Measurements from ENCODE around the gene CAP2.

The CAP2 gene

GRCh38 chr6:17511084-17511483, 117.7 kb downstream of the CAP2 start:
- Histone ChIP-seq H3K36me3 (ENCODE audit: control insufficient read depth, insufficient read depth, low read length) (no peaks in the 10 kb centered on the region), H3K4me3 (replicated peaks; ENCODE audit: low read depth, low read length) (no peak overlapping the region), H3K27me3 (replicated peaks; ENCODE audit: control insufficient read depth, insufficient read depth, low read length) (no peaks in the 10 kb centered on the region; the same call in 1 of the 2 replicates)
- TF ChIP-seq CTCF (IDR thresholded peaks at IDR 0.05; ENCODE audit: insufficient read depth, low read length, poor library complexity, severe bottlenecking) = no peak
- DNase-seq (ENCODE audit: extremely low read depth, insufficient read length) = no peak

GRCh38 chr6:17511580-17511979, 118.2 kb downstream of the CAP2 start:
- Histone ChIP-seq H3K4me3 (replicated peaks; ENCODE audit: low read depth, low read length) (no peak overlapping the region), H3K36me3 (ENCODE audit: control insufficient read depth, insufficient read depth, low read length) (no peaks in the 10 kb centered on the region), H3K27me3 (replicated peaks; ENCODE audit: control insufficient read depth, insufficient read depth, low read length) (no peaks in the 10 kb centered on the region; the same call in 1 of the 2 replicates)
- no peak for TF ChIP-seq CTCF (IDR thresholded peaks at IDR 0.05; ENCODE audit: insufficient read depth, low read length, poor library complexity, severe bottlenecking)
- no peak for DNase-seq (ENCODE audit: extremely low read depth, insufficient read length)

GRCh38 chr6:17519120-17519519, 125.7 kb downstream of the CAP2 start:
- no peak overlapping the region for H3K4me3 ChIP-seq (replicated peaks; ENCODE audit: low read depth, low read length)
- H3K36me3 ChIP-seq (ENCODE audit: control insufficient read depth, insufficient read depth, low read length) = no peaks in the 10 kb centered on the region
- H3K27me3 ChIP-seq (replicated peaks; ENCODE audit: control insufficient read depth, insufficient read depth, low read length) = no peaks in the 10 kb centered on the region; the same call in 1 of the 2 replicates
- DNase-seq (ENCODE audit: extremely low read depth, insufficient read length) = no peak
- TF ChIP-seq CTCF (IDR thresholded peaks at IDR 0.05; ENCODE audit: insufficient read depth, low read length, poor library complexity, severe bottlenecking) = no peak

GRCh38 chr6:17525637-17526036, 132.2 kb downstream of the CAP2 start:
- no peak for TF ChIP-seq CTCF (IDR thresholded peaks at IDR 0.05; ENCODE audit: insufficient read depth, low read length, poor library complexity, severe bottlenecking)
- Histone ChIP-seq H3K36me3 (ENCODE audit: control insufficient read depth, insufficient read depth, low read length) (no peaks in the 10 kb centered on the region), H3K4me3 (replicated peaks; ENCODE audit: low read depth, low read length) (no peak overlapping the region), H3K27me3 (replicated peaks; ENCODE audit: control insufficient read depth, insufficient read depth, low read length) (no peaks in the 10 kb centered on the region)
- DNase-seq (ENCODE audit: extremely low read depth, insufficient read length) = no peak

GRCh38 chr6:17527076-17527475, 133.7 kb downstream of the CAP2 start:
- Histone ChIP-seq H3K27me3 (replicated peaks; ENCODE audit: control insufficient read depth, insufficient read depth, low read length) (no peaks in the 10 kb centered on the region), H3K4me3 (replicated peaks; ENCODE audit: low read depth, low read length) (no peak overlapping the region), H3K36me3 (ENCODE audit: control insufficient read depth, insufficient read depth, low read length) (no peaks in the 10 kb centered on the region)
- DNase-seq (ENCODE audit: extremely low read depth, insufficient read length) = no peak
- TF ChIP-seq CTCF (IDR thresholded peaks at IDR 0.05; ENCODE audit: insufficient read depth, low read length, poor library complexity, severe bottlenecking) = no peak

GRCh38 chr6:17530321-17530835, 137.0 kb downstream of the CAP2 start:
- Histone ChIP-seq H3K36me3 (ENCODE audit: control insufficient read depth, insufficient read depth, low read length) (no peaks in the 10 kb centered on the region), H3K27me3 (replicated peaks; ENCODE audit: control insufficient read depth, insufficient read depth, low read length) (no peaks in the 10 kb centered on the region; the same call in none of the 2 replicates), H3K4me3 (replicated peaks; ENCODE audit: low read depth, low read length) (no peak overlapping the region)
- TF ChIP-seq CTCF (IDR thresholded peaks at IDR 0.05; ENCODE audit: insufficient read depth, low read length, poor library complexity, severe bottlenecking) = no peak
- DNase-seq (ENCODE audit: extremely low read depth, insufficient read length) = no peak
